ELF-1 (cell line): ENCODE measurements around the gene RHOBTB3.

Experiments
- DNase-seq: peaks from one replicate; pipeline ENCODE4 v3.0.0-alpha.2; 2016; ENCODE audit warnings: low read depth, low spot score

Gene RHOBTB3

DNA sequence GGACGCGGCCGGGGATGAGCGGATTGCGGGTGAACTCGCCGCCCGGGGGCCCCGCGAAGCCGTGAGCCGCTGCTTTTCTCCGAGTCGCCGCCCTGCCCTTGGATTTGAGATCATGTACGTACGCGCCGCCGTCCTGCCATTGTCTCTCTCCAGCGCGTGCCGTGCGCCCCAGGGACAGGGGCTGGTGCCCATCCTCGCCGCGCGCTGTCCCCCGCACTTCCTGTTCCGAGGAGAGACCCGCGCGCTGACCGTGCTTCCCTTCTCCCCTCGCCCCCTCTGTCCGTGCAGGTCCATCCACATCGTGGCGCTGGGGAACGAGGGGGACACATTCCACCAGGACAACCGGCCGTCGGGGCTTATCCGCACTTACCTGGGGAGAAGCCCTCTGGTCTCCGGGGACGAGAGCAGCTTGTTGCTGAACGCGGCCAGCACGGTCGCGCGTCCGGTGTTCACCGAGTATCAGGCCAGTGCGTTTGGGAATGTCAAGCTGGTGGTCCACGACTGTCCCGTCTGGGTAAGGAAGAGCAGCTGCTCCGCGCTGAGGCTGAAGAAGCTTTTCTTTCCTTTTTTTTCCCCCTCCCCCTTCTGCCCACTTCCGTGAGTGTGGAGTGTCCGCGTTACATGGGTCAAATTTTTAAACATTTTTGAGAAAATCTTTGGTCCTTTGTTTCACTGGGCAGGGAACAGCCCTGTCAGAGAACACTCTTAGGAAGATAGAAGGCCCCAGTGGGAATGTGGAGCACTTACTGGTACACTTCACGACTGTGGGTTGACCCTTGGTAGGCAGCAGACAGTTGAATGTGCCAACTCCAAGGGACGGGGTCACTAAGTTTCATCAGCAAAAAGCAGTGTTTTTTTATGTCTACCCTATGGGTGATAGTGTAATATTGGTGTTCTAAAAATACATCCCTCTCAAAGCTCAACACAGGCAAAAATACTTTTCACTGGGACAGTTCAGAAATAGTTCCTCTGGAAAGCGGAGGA is 727 bp downstream of the RHOBTB3 start:
- DNase-seq, result peak; percentile 67

DNA sequence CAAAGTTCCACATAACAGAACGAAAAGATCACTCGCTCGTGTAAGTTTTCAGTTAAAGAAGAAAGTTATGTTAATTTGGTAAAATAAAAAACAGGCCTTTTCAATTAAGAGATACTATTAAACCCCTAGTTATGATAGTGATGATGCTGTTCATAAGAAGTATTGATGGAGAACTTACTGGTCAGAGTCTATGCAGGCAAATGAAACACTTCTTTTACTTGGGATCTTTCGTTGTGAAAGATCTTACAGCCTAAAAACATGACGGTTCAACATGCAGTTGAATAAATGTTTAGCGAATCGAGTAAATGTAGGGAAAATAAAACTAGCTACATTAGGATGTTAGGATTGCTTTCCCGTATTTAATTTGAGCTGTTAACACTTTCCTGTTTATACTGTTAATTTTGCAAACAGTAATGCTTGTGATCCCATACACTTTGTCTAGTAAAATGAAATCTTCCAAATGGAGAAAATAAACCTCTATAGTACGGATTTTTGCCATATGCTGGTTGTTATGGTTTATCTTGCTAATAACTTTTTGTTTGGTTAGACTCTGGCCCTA is 2.0 kb downstream of the RHOBTB3 start:
- no peak for DNase-seq

GRCh38 chr5:95734187-95734586 is 3.1 kb downstream of the RHOBTB3 start:
- no peak for DNase-seq

DNA sequence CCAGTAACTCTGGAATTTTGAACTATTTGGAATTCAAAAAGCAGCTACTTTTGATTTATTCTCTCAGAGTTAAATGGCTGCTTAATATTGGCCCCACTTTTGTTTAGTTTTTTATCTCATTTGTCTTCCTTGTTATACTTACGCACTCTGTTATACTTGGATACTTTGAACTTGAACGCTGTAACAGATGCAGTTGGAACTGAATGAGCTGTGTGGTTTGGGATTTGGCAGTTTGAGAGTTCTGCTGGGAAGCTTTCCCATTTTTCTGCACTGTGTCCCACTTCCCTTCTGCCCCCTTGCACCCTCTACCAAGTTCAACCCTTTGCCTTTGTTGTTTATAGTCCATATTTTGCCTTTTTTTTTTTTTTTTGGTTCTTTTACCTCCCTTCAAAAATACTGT is 3.8 kb downstream of the RHOBTB3 start:
- DNase-seq, result no peak

- no peak for DNase-seq
Observed at GRCh38 chr5:95735406-95735805, 4.3 kb downstream of the RHOBTB3 start.

DNA sequence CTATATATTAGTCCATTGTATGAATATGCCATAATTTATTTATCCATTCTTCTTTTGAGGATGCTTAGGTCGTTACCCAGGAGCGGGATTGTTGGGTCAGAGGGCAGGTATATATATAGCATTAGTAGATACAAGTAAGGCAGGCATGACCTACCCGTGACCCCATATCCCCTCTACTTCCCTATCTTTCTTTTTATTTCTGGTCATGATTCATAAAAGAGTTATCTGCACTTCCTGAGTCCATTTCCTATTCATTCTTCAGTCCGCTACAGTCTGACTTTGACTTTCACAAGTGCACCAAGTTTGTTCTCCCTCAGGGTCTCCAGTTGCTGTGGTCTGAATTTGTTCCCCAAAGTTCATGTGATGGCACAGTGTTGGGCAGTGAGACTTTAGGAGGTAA is 6.9 kb downstream of the RHOBTB3 start:
- DNase-seq, result no peak

DNA sequence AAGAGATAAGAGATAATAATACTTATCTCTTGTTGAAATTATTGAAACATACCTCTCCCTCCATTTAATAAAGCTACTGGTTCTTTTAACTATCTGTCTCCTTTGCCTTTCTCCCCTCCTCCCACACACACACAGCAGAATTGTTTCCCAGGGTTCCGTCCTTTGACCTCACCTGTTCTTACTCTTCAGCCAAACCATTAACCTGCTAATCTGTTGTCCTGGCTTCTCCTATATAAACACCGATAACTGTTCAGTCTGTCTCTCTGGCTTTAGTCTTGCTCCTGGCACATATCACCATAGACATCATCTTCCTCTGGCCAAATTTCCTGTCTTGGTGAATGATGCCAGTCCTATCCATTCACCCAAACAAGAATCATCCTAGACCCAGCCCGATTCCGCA is 7.7 kb downstream of the RHOBTB3 start:
- DNase-seq, result no peak

- DNase-seq, result no peak
Observed at GRCh38 chr5:95739857-95740256, 8.7 kb downstream of the RHOBTB3 start.

GRCh38 chr5:95741458-95741857 is 10.3 kb downstream of the RHOBTB3 start:
- no peak for DNase-seq

- DNase-seq, result no peak
Observed at GRCh38 chr5:95743232-95743631, 12.1 kb downstream of the RHOBTB3 start.

DNA sequence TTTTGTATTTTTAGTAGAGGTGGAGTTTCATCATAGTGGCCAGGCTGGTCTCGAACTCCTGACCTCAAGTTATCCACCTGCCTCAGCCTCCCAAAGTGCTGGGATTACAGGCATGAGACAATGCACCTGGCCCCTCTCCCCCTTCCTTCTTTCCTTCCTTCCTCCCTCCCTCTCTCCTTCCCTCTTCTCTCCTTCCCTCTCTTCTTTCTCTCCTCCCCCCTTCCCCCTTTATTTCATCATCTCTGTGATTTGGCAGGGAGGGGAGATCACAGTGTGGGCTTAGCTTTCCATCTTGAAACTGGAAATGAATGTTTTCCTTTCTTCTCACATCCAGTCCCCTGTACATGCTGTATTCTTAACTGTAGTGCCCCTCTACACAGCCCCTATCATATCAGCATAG is 12.7 kb downstream of the RHOBTB3 start:
- DNase-seq, result no peak

- no peak for DNase-seq
Observed at GRCh38 chr5:95746194-95746593, 15.1 kb downstream of the RHOBTB3 start.

DNA sequence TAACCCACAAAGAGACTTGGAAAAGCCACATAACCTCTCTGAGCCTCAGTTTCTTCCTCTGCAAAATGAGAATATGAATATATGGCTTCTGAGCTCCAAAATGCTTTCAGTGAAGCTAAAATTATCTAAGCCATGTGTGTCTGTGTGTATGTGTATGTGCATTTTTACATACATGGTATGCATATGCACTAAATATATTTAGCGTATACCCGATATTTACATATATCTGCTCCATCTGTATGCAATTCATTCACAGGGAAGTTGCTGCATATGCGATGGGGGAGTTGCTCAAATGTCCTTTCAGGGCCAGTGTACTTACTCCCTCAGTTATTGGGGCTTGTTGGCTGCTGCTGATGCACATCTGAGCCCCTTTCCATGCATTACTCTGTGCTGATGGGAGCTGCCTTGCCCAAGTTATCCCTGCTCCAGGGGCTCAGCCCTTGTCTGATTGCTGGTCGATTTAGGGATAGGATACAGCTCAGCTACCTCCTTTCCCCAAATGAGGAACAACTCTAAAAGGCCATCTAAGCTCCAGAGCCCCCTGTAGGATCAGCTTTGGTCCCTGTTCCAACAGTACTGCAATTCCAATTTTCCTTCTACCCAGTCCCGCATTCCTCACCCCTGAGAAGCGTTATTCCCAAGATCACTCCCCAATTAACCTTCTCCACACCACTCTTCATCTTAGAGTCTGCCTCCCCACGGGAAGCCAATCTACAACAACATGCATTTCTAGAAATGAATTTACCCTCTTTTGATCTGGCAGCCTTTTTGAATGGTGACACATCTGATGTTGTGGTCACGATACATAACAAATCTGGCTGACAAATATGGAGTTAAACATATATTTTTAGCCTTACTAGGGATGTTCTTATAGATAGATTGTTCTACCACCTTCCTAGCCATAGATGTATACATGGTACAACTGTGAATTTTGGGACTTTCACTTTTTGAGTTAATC is 15.9 kb downstream of the RHOBTB3 start:
- no peak for DNase-seq

GRCh38 chr5:95748133-95748532 is 17.0 kb downstream of the RHOBTB3 start:
- no peak for DNase-seq

- no peak for DNase-seq
Observed at GRCh38 chr5:95754545-95754944, 23.4 kb downstream of the RHOBTB3 start.

DNA sequence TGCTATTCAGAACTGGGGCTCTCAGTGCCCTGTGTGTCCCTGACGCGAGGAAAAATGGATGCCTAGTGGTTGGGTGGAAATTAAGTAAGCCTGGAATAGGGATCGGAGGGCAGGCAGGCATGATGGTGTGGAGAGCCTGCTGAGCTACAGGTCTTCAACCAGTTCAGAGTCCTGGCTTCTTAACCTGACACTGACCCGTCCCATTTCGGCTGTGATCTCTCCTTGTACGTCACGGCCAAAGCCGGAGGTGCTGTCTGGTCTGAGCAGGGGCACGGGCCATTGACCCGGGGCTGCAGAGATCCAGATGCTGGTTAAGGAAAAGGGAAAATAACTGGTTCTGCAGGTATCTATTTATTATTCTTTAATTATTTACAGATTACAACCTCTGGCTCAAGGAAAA is 27.9 kb downstream of the RHOBTB3 start:
- peak; percentile 21 for DNase-seq

- no peak for DNase-seq
Observed at GRCh38 chr5:95759634-95760033, 28.5 kb downstream of the RHOBTB3 start.

DNA sequence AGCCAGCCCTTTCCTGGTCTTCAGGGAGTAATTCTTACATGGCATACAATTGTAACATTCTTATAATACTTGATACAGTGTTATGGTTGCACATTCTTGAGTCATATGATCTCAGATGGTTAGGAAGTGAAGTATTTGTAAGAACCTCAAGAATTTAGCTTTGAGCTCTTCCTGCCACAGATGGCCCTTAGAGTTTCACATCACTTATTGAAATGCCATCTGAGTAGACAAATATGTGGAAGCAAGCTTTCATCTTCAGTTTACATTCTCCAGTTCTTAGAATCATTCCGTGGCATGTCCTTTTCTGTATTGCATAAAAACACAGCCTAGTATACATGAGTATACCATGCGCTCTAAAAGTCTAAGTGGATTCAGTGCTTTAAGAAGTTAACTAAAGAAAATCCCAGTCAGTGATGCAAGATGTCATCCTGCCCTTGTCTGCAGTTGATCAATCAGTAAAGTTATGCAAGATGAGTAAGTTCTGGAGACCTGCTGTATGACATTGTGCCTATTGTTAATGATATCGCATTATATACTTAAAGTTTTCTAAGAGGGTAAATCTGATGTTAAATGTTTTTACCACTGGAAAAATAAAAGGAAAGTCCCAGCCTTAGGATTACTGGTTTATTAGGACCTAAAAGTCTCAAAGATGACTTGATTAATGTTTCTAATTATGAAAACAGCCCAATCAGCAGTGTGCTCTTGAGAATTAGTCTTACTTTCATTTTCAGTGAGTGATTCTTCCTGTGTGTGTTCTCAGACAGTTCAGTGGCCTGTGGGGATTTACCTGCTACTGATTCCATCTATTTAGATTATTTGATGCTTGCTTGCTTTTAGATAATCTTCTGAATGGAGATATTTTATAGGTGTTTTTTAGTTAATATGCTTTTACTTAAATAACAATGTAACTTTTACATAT is 29.4 kb downstream of the RHOBTB3 start:
- DNase-seq, result no peak

DNA sequence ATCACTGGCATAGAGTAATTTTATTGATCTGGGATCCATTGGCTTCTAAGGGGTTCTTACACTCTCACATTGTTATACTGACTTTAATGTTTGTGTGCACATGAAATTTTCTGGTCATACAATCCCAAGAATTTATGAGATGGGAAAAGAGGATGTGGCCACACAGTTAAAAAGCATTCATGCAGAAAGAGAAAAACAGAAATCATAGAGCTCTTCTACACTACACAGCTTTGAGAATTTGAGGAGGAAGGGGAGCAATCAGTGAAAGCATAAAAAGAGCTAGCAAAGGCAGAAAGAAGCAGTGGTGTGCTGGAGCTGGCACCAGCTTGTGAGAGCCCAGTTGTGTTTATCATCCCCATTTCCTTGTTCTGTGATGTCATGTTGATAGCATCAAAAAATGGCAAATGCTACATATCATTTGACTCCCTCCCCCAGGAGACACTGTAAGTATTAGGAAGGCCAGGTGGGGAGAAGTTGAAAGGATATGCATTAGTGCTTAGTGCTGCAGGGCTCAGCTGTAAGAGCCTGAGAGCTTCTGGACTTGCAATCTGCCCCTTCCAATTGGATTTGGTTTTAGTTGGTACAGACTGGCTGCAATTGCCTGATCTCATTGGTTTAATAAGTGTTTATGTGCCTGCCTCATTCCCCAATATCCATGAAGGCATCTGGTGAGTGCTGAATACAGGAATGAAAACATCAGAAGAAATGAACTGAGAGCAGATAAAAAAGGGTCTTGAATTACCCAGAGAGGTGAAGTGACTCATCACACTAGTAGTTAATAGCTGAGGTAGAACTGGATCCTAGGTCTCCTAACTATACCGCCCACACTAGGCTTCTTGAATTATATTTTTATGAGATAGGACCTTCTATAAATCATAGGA is 30.9 kb downstream of the RHOBTB3 start:
- DNase-seq, result no peak

GRCh38 chr5:95762652-95763041 is 31.5 kb downstream of the RHOBTB3 start:
- DNase-seq, result no peak
